ENCODE data around the gene FNDC10. TPM values are rescaled to one million over a fixed set of nuclear protein-coding genes. Genes with fewer than 3 reads are reported as not detected.

Gene FNDC10
- total and polyA plus RNA-seq, 2 donors (not counting 3 experiments of a cell fraction or from before 2014, with no cell fraction given) = 1.5 to 2.3 TPM

DNA sequence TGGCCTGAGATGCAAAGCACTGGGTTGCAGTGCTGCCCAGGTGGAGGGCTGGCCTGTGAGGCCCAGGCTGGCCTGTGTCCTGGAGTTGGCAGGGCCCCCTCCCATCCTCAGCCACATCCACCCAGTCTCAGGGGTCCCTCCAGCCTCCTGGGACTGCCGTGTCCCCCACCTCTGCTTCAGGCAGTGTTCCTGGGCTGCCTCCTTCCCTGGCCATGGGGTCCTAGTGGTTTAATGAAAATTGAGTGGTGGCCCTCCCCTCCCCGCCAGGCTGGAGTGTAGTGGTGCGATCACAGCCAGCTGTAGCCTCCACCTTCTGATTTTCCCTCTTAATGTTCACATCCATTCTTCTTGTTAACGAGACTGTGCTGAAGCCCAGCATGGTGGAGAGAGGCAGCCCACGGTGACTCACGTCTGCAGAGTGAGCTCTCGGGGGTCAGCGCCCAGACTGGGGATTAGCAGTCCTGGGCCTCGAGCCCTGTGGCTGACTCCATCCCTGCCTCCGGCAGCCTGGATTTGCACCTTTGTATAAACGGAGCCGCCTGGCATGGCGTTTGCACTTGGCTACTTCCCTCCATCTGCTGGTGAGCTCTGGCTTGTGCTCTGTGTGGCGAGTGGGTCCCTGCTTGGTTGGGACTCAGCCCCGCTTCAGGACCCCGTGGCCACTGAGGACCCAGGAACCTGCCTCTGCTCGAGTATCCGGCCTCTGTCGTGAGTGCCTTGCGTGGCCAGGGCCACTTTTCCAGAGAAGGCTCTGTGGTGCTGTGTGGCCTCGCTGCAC is 22.3 kb upstream of the FNDC10 start:
- dilution Hi-C loops (cut with MboI; ENCODE audit: extremely low pct_ligation_motif_present, low sequenced_read_pairs) = no loop called here
- CTCF ChIA-PET = interaction anchor here (1.3 kb wide), 1 partner anchor 19 kb away, joined by 5 read pairs; no protein-coding TSS in a partner anchor
- intact Hi-C loops (cut with micrococcal nuclease) = no loop called here
- H3K9ac ChIP-seq (replicated peaks; ENCODE audit: extremely low read depth, insufficient read depth, low read length) = no peak overlapping the region
- FAIRE-seq (no peak), DNase-seq (ENCODE audit: low read depth, low spot score) (no peak)
- H3K9me3 ChIP-seq (replicated peaks; ENCODE audit: control insufficient read depth, insufficient read depth, low read length) = no peaks in the 10 kb centered on the region
- H2AFZ ChIP-seq (ENCODE audit: low read depth, low read length) = no peak overlapping the region
- H3K27me3 ChIP-seq (ENCODE audit: control insufficient read depth in 2 of 2, insufficient read depth in 2 of 2, low read length in 2 of 2) = no peaks in the 10 kb centered on the region
- H3K9me1 ChIP-seq (replicated peaks; ENCODE audit: control insufficient read depth, extremely low read depth, insufficient read depth, low read length) = no peaks in the 10 kb centered on the region
- peaks cover 0 to 2% of the 10 kb centered on the region in 2 experiments for H3K36me3 ChIP-seq (ENCODE audit: control insufficient read depth in 2 of 2, extremely low read depth in 1 of 2, insufficient read depth in 2 of 2, low read length in 2 of 2)
- no peaks in the 10 kb centered on the region for H4K20me1 ChIP-seq (replicated peaks; ENCODE audit: control insufficient read depth, extremely low read depth, insufficient read depth, low read length)
- H3K4me2 ChIP-seq (ENCODE audit: insufficient read depth, low read length) = no peak overlapping the region
- no peaks in the 10 kb centered on the region for H3K4me1 ChIP-seq (ENCODE audit: control insufficient read depth, extremely low read depth, insufficient read depth, low read length)
- TF ChIP-seq MYC (IDR thresholded peaks at IDR 0.05; ENCODE audit: low read depth, low read length) (no peak), POLR2AphosphoS5 (IDR thresholded peaks at IDR 0.05; ENCODE audit: insufficient read depth, low read depth, low read length) (no peak), GATA2 (IDR thresholded peaks at IDR 0.05; ENCODE audit: insufficient read depth, insufficient read length, low read depth, low read length) (no peak), FOS (IDR thresholded peaks at IDR 0.05; ENCODE audit: borderline replicate concordance, insufficient read depth, low read length) (no peak), JUN (IDR thresholded peaks at IDR 0.05; ENCODE audit: borderline replicate concordance, insufficient read depth, insufficient read length, low read depth) (no peak), EZH2 (IDR thresholded peaks at IDR 0.05; ENCODE audit: borderline replicate concordance, low read depth, low read length, severe bottlenecking) (no peak), POLR2A (IDR thresholded peaks at IDR 0.05; ENCODE audit: low read depth, low read length) (no peak)
- TF ChIP-seq, protein P1, sequence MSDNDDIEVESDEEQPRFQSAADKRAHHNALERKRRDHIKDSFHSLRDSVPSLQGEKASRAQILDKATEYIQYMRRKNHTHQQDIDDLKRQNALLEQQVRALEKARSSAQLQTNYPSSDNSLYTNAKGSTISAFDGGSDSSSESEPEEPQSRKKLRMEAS (IDR thresholded peaks at IDR 0.05; ENCODE audit: insufficient read depth, insufficient read length) = no peak
- TF ChIP-seq, protein P2, sequence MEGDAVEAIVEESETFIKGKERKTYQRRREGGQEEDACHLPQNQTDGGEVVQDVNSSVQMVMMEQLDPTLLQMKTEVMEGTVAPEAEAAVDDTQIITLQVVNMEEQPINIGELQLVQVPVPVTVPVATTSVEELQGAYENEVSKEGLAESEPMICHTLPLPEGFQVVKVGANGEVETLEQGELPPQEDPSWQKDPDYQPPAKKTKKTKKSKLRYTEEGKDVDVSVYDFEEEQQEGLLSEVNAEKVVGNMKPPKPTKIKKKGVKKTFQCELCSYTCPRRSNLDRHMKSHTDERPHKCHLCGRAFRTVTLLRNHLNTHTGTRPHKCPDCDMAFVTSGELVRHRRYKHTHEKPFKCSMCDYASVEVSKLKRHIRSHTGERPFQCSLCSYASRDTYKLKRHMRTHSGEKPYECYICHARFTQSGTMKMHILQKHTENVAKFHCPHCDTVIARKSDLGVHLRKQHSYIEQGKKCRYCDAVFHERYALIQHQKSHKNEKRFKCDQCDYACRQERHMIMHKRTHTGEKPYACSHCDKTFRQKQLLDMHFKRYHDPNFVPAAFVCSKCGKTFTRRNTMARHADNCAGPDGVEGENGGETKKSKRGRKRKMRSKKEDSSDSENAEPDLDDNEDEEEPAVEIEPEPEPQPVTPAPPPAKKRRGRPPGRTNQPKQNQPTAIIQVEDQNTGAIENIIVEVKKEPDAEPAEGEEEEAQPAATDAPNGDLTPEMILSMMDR (IDR thresholded peaks at IDR 0.05; ENCODE audit: extremely low read depth in 1 of 2, insufficient read depth in 1 of 2, low read depth in 1 of 2, low read length in 2 of 2) = no peak
- POLR2A ChIA-PET = no interaction called here
- H3K4me3 ChIP-seq (replicated peaks in 1 of 3; ENCODE audit: insufficient read depth in 1 of 3, low read depth in 1 of 3, low read length in 3 of 3) = no peak overlapping the region
- BruUV-seq (replicated peaks) = no TSS peak
- H3K79me2 ChIP-seq (ENCODE audit: control insufficient read depth, insufficient read depth, low read length) = no peaks in the 10 kb centered on the region
- no peak overlapping the region for H3K27ac ChIP-seq (ENCODE audit: insufficient read depth, low read depth, low read length)

All from endothelial cell of umbilical vein (primary cell).